HG03095 (cell line): ENCODE data around the gene TBC1D24.
A peak's percentile ranks its signal among the peaks of the same experiment; 100 is the strongest.
"Not testable (repeated sequence)": the region's sequence is repeated elsewhere in the genome, so short reads cannot be mapped to it uniquely, and the experiment has no call there.

Source experiments
- ATAC-seq: cut with Tn5 transposase; IDR thresholded peaks from one replicate; pipeline ENCODE4 v1.9.1; 2021; ENCODE audit warnings: moderate library complexity; ENCODE audit not compliant: unreplicated experiment

Gene TBC1D24

DNA sequence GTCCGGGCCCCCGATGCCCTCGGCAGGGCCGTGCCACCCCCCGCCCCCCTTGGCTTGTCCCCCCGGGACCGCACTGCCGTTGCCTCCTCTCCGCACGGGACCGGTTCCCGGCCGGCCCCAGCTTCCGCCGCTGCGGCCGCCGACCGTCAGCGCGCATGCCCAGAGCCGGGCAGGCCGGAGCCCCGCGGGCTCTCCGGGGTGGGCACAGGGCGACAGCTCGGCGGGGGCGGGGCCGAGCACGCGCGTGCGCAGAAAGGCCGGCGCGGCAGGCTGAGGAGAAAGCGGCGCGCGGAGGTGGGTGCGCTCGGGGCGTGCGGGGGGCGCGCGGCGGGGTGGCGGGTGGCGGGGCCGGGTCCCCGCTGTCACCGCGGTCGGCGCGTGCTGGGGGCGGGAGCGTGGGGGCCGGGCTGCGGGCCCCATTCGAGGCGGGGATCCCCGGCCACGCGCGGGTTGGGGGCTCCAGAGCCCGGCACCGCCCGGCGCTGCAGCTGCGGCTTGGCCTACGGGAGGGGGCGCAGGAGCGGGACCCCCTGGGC is at the start of gene TBC1D24:
TSS of gene TBC1D24 (plus strand) at position 251 of the 536 bp plus-strand sequence. CDS start 21,022 bp downstream, outside the sequence.
- peak; percentile 36 for ATAC-seq

- no peak for ATAC-seq
Measured at GRCh38 chr16:2425825-2426430, 49.0 kb upstream of the TBC1D24 start.

GRCh38 chr16:2426941-2427361 is 48.0 kb upstream of the TBC1D24 start:
- no peak for ATAC-seq

- ATAC-seq: no peak
Measured at GRCh38 chr16:2427526-2427925, 47.4 kb upstream of the TBC1D24 start.

DNA sequence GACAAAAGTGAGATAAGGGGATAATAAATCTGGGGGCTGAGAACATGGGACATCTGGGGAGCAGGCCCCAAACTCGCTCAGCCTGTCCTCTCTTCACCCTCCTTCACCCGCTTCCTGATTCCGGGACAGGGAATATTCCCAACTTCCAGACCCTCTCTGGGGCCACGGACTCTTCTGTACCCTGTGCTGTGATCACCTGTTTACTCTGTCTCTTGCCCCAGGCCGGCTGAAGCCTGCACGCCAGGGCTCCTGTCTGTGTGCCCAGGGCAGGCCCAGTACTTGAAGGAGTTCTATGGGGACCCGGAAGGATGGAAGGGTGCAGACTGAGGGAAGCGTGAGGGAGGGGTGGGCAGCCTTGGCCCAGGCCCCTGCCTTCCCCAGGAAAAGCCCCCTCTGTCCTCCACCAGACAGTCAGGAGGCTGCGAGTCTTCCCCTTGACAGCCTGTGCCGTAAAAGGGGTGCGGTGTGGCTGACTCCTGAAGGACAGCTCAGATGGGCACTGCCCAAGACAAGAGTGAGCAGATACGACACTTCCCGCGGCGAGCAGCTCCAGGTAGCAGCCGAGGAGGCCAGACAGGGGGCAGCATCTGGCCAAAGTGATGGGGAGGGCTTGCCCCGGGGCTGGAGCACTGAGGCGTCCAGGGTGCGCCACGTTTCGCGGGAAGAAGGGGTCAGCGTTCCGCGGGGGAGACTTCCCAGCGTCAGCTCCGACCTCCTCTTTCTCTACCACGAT is 46.7 kb upstream of the TBC1D24 start:
- ATAC-seq: no peak

DNA sequence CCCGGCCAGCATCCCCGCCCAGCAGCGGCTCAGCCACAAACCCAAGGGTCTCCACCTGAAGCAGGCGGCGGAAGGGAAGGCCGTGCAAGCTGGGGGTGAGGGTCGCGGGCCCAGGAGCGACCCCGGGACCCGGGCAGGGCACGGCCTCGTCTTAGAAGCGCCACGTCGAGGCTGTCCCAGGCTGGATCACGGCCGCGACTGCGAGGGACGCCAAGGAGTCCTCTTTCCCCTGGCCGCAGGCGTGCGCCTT is 46.2 kb upstream of the TBC1D24 start:
- ATAC-seq: no peak

- ATAC-seq: peak; percentile 74
Measured at GRCh38 chr16:2429034-2429770, 45.7 kb upstream of the TBC1D24 start, which contains the start of gene CCNF. TSS of gene CCNF (plus strand) at chr16:2429447. CDS start at chr16:2429482, 35 bp downstream.

DNA sequence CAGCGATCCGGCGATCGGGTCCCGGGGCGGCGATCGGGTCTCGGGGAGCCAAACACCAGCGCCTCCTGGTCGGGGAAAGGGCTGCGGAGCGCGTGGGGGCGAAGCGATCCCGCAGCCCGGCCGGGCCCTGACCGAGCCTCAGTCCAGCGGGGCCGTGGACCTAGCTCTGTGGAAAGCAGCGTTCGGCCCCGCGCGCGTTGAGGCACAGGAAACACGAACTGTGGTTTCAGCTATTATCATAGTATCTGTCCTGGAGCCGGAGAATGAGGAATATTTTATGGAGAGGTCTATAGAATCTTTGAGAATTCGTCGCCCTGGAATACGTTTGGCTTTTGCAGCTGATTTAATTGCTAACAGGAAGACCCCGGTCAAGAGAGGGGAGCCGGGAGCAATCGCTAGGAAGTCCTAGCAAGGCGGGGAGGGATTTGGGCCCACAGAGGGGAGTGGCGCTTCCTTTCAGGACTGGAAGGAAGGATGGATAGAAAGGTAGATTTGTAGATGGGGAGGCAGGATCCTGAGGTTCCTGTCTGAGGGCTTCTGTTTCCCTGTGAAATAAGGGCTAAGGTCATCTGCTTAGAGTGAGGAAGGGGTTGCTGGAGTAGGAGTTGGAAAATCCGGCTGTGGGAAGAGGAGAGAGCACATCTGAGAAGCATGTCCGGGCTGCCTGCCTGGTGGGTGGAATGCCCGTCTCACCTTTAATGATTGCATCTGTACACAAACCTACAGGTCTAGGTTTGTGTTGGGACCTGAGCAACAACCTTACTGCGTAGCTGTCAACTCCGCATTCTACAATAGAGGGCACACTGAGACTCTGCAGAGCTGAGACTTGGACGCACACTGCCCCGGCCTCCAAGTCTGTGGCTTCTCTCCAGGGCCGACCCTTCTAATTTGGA is 44.9 kb upstream of the TBC1D24 start:
- ATAC-seq: no peak

DNA sequence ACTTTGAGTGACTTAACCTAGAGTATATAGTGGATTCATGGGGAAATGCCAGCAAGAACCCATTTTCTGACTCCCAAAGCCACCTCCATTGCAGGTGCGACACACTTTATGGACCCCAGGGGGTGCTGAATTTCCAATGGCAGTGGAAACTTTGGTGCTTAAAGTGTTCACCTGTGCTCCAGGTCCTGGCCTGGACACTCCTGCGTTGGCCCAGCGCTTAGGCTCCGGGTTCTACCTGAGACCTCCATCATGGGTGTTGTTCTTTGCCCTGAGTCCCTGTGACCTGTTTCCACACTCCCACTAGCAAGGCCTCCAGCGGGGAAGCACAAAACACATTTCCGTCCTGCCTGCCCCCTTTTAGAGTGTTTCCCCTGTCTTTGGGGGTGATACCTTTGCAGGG is 42.6 kb upstream of the TBC1D24 start:
- ATAC-seq: no peak

DNA sequence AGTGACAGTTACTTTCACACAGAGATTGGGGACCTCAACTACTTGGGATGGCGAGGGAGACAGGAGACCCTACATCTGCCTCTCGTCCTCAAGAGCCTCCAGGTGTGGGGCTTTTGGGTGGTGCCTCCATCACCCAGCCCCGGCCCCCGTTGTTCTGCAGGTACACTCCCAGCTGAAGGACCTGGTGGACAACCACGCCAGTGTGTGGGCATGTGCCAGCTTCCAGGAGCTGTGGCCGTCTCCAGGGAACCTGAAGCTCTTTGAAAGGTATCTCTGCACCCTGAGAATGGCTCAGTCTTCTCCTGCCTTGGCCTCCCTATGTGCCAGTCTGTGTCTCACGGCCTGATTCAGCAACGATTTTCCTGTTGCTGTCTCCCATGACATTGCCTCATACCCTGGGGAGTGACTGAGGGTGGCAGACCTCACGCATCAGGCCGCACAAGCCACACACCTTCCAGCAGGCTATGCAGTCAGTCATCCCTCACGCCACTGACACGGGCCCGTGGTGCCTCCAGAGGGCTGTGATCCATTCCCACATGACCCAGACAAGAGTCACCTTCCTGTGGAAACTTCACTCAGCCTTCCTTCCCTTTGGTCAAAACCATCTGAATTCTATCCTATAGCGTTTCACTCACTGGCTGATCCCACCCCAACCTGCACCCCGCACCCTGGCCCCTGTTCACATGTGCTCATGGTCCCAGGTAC is 42.0 kb upstream of the TBC1D24 start:
- no peak for ATAC-seq

DNA sequence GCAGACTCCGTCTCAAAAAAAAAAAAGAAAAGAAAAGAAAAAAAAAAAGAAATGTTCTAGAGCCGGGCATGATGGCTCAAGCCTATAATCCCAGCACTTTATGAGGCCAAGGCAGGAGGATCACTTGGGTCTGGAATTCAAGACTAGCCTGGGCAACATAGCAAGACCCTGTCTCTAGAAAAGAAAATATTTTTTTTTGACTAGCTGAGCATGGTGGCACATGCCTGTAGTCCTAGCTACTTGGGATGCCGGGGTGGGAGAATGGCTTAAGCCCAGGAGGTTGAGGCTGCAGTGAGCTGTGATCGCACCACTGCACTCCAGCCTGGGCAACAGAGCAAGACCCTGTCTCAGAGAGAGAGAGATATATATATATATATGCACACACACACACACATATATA is 39.7 kb upstream of the TBC1D24 start:
- not testable (repeated sequence) for ATAC-seq

DNA sequence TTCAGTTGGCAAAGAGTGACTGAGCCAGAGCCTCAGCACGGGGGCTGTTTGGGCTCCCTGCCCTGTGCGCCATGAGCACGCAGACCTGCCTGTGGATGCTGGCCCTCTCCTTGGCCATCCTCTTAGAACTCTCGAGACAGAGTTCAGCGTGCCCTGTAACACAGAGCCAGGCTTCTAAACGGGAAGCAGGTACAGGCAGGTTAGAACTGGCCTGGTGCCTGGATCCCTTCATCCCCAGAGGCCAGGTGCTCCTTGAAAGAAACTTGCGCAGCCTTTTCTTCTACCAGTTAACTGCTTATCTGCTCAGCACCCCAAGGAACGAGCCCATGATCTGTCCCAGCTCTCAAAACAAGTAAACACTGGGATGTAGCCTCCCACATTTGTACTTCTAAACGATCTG is 38.8 kb upstream of the TBC1D24 start:
- ATAC-seq: no peak

GRCh38 chr16:2437032-2437790 is 37.7 kb upstream of the TBC1D24 start:
- ATAC-seq: no peak

GRCh38 chr16:2438121-2438520 is 36.8 kb upstream of the TBC1D24 start:
- no peak for ATAC-seq

DNA sequence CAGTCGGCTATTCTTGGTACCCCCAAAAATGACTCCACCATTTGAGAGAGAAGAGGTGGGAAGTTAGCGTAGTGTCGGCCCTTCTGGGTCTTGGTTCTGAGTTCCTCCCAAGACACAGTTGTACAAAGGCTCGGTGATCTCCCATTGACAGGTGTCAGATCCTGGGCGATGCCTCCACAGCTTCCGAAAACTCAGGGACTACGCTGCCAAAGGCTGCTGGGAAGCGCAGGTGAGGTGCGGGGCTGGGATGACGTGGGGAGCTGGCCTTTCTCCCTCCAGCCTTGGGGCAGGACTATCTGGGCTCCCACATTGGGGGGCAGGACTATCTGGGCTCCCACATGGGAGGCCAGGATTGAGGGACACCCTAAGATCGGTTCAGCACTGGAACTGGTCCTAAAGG is 35.3 kb upstream of the TBC1D24 start:
- no peak for ATAC-seq

DNA sequence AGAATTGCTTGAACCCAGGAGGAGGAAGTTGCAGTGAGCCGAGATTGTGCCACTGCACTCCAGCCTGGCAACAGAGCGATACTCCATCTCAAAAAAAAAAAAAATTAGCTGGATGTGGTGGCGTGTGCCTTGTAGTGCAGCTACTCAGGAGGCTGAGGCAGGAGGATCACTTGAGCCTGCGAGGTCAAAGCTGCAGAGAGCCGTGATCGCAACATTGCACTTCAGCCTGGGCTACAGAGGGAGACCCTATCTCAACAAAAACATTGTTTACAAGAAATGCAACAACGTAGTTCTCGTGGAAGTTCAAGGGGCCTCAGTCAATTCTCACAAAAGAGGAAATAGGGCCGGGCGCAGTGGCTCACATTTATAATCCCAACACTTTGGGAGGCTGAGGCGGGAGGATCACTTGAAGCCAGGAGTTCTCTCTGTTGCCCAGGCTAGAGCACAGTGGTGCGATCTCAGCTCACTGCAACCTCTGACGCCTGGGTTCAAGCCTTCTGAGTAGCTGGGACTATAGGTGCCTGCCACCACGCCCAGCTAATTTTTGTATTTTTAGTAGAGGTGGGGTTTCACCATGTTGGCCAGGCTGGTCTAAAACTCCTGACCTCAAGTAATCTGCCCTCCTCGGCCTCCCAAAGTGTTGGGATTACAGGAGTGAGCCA is 33.7 kb upstream of the TBC1D24 start:
- ATAC-seq: not testable (repeated sequence)

GRCh38 chr16:2443555-2443954 is 31.4 kb upstream of the TBC1D24 start:
- no peak for ATAC-seq

- ATAC-seq: no peak
Measured at GRCh38 chr16:2447920-2448583, 26.9 kb upstream of the TBC1D24 start.
